Non-pigmented ciliary epithelial cell (primary cell): ENCODE results near the gene LHX3.

Experiments
- DNase-seq: peaks from one replicate; pipeline ENCODE4 v3.0.0-alpha.2; 2010; ENCODE audit warnings: low read depth

The LHX3 gene

DNA sequence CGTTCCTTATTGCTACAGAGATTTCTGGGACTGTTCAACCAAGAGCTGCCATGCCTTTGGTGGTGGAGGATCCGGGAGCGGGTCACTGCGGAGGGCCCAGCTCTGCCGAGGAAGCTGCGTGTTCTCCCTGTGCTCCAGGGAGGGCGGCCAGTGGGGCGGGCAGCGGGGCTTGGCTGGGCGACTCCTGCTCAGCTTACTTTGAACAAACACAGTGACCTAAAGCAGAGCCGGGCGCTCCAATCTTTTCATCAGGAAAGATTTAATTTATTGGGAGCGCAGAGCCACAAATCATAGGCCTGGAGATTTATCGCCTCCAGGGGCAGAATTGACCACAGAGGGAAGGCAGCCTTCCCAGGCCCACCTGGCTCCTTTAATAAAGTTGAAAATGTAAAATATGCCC, 27.7 kb downstream of the LHX3 start:
- DNase-seq = no peak

DNA sequence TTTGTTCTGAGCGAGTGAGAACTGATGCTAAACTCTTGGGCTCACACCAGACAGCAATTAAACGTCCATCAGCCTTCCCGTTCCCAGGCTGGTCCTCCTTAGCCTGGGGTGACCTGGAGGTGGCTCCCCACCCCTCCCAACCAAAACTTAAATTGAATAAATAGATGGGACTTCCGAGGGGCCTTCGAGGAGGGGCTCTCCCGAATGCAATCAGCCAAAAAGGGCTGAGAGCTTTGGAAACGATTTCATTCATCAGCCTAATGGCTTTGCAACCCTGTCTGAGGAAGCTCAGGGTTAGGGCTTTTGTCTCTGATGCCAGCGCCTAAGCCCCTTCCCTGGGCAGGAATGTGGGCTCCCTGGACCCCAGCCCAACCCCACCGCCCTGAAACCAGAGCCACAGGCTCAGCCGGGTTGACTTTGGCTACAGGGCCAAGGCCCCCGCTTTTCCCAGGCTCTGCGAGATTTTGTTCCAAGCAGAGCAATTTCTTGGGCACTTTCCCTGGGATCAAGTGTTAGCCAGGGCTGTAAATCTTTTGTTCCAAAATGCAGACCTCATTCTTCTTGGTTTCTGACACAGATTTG, 29.2 kb downstream of the LHX3 start:
- no peak for DNase-seq

DNA sequence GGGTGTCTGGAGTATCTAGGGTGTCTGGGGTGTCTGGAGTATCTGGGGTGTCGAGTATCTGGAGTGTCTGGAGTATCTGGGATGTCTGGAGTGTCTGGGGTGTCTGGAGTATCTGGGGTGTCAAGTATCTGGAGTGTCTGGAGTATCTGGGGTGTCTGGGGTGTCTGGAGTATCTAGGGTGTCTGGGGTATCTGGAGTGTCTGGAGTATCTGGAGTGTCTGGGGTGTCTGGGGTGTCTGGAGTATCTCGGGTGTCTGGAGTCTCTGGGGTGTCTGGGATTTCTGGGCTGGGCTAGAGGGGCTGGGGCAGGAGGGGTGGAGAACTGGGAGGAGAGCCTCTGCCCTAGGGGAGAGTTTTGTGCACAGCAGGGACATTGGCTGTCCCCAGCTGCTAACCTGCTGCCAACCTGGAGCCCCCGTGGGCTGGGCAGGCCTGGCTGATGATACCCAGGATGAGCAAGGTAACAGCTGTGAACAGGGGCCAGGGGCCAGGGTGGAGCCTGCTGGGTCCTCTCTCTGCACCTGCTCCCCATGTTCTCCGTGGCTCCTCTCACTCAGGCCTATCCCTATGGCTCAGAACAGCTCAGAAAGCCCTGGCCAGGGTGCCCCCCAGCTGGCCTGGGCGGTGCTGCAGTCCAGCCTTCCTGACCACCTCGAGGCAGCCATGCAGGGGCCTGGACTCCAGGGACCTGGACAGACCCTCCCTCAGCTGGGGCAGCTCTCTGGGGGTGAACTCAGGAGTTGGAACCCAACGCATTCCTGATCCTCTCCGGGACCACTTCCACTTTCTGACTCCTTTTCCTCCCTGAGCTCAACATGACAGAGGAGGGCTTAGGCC, 29.9 kb downstream of the LHX3 start:
- DNase-seq = no peak

DNA sequence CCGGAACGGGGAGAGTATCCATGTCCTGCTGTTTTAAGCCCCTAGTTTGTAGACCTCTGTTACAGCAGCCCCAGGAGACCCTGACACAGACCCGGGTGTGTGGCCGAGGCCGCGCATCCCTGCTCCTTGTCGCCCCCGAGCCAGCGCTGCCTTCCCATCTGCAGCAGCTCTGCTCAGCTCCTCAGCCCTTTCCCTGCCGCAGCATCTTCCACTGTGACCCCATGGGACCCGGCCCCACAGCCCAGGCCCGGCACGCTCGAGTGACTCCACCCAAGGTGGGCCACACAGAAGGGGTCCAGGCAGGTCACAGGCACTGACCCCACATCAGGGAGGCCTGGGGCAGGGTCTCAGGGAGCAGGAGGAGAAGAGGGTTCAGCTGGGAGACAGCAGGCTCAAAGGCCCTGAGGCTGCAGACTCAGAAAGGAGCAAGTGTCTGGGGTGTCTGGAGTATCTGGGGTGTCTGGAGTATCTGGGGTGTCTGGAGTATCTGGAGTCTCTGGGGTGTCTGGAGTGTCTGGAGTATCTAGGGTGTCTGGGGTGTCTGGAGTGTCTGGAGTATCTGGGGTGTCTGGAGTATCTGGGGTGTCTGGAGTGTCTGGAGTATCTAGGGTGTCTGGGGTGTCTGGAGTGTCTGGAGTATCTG, 31.2 kb downstream of the LHX3 start:
- DNase-seq = no peak

DNA sequence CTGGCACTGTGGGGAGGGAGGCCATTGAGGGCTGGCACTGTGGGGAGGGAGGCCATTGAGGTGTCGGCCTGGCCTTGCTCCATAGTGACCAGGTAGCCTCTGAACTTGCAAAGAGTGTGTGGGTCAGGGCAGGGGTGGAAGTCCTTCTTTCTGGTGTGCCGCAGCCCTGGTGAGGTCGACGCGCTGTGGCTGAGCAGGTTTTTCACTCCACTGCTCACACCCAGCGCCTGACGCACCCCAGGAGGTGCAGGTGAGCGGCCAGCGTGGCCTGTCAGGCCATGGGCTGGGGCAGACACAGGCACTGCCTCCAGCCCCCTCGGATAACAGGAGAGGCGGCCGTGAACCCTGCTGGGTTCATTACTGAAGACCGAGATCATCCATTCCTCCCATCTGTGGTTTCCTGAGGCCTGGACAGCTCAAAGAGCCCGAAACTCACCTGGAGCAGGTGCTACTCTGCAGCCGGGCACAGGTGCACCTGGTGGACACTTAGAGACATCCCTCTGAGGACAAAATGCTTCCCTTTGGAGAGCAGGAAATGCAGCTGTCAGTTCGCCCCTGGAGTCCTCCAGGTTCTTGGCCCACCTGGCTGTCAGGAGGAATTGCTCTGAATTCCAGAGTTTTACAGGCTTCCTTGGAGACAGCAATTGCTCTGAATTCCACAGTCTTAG, 32.4 kb downstream of the LHX3 start:
- DNase-seq = no peak

DNA sequence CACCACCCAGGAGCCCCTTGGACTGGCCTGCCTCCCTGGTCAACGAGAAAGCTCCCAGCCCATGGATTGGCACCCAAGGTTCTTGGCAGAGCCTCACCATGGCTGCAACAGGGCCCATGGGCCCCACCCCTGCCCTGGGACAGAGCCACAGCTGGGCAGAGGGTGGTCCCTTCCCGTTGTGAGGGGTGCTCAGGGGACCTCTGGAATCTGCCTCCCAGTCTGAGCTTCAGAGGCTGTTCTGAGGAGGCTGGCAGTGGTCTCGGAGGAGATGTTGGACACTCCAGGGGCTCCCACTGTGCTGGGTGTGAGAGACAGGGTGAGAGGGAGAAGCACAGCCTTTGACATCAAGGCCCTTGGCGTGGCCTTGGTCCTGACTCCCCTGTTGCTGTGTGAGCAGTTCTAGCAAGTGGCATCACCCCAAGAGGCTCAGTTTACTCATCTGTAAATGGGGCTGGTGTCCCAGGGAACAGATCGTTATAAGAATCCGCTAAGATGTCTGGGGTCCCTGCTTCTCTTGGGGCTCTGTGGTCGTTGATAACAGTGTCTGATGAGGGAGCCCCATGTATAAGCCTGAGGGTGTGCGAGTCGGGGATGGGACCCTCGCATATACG, 33.0 kb downstream of the LHX3 start:
- DNase-seq = no peak

DNA sequence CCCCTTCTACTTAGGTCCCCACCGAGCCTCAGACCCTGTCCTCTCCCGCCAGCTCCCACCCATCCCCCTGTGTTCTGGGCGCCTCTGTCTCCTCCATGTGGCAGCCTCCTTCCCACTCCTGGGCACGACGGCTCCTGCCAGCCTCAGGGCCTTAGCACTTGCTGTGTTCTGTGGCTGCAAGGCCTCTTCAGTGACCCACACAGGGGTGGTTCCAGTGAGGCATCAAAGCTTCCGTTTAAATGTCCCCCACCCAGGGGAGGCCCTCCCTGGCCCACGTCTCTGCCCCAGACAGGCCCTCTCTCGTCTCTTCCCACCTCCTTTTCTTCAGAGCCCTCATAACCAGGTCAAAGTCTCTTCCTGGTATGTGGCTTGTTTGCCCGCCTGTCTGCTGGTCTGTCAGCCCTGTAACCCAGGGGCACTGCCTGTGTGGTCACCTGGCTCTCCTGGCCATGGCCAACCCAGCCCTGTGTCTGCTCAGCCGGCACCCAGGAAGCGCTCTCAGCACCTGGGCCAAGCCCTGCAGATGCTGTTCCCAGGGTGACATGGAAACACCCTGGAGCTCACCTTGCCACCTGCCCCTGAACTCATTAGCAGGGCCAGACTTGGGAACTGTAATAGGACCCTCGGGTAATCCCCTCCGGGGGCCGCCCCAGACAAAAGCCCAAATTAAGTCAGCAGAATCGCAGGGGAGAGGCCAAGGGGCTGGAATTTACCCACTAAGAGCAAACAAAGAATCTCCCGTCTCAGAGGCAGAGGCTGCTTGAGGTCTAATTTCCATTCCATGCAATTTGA, 33.7 kb downstream of the LHX3 start:
- DNase-seq = no peak

DNA sequence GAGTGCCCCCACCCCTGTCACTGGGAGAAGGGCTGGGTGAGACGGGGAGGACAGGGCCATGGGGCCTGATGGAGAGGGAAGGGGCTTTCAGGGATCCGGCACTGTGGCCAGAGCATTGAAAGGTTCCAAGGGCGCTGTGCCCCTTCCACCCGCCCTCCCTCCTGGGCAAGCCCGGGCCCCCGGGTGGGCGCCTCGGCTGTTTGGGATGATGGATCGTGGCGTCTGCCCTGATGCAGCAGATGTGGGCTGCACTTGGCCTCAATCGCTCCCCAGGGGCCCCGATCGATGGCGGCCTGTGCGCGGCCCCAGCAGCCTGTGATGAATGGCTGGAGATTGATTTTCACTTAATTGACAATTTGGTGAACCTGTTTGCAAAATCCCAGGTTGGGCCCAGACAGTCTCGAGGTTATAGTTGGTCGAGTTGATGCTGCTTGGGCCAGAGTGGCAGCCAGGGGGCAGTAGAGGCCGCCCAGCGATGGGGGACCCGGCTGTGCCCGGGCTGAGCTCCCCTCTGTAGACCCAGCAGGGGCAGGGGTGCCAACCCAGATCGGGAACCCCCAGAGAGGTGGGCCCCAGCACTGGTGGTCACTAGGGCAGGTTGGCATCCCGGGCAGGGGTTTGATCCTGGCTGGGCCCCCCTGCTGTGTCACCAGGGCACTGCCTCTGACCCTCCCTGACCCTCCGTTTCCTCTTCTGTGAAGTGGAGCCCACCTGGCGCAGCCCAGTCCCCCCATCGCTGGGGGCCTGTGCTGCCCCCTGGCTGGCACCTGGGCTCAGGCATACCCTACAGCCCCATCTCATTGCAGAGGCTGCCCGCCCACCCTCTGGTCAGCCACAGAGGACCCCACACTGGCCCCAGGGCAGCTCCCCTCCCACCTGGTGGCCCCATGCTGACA, 34.7 kb downstream of the LHX3 start:
- no peak for DNase-seq

DNA sequence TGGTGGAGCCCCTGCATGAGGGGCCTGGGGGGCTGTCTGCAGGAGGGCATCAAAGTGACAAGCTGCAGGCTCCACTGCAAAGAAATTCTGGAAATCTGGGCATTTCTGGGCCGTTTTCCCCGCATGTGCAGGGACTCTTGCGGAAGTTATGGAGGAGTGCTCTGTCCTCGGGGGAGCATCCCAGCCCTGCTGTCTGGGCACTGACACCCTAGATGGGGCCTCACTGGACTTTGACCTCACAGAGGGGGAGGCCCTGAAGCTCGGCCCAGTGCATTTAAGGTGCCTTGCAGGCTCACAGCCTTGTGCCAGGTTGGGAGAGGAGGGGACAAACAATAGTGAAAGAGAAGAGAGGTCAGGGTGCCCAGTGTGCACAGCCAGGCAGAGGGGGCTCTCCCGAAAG, 35.4 kb downstream of the LHX3 start:
- no peak for DNase-seq

DNA sequence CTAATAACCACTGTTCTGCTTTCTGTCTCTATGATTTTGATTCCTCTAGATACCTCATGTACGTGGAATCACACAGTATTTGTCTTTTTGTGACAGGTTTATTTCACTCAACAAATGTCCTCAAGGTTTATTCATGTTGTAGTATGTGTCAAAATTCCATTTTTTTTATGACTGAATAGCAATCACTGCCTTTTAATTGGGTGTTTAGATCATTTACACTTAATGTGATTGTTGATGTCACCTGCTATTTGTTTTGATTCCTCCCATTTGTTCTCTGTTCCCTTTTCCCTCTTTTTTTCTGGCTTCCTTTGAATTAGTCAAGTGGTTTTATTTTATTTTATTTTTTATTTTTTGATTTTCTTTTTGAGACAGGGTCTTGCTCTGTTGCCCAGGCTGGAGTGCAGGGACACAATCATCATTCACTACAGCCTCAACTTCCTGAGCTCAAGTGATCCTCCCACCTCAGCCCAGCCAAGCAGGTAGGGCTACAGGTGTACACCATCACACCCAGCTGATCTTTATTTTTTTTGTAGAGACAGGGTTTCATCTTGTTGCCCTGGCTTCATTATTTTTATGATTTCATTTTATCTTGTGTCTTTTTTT, 41.6 kb downstream of the LHX3 start:
- DNase-seq = no peak

DNA sequence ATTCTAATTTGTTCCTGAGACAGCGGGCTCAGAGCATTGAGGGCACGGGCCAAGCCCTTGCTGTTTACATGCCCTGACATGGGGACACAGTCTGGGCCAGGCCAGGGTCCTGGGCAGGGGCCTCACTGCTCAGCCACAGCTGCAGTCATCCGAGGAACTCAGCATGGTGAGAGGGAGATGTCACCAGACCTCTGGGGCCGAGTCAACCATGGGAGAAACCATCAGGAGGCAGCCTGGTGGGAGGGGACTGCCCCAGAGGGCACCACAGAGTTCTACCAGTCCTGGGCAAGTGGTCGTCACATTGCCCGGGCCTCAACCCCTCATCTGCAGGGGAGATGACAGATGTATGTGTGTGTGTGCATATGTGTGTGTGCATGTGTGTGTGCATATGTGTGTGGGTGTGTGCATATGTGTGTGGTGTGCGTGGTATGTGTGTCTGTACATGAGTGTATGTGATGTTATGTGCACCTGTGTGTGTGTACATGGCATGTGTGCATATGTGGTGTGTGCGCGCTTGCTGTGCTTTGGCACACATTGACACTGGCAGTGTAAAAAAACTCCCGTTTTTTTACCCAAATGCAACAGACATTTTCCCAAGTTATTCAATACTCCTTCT, 43.8 kb downstream of the LHX3 start:
- DNase-seq = no peak

DNA sequence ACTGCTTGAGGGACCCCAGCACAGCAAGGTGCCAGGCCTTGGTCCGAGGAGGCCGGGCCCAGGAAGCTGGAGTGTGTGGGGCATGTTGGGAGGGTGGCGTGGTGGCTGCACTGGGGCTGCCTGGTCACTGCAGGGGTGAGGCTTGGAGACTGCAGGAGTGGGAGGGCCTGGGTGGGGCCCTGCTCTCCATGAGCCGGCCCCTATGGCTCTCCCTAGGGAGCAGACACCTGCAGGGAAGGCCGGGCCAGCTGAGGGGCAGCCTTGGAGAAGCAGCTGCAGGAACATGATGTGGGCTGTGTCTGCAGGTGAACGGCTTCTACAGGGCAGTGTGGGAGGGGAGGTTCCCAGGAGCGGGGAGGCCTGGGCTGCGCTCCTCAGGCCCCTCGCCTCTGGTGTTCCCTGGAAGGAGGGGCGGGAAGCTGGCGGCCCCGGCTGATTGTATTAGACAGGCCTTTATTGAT, 44.5 kb downstream of the LHX3 start:
- DNase-seq = no peak

DNA sequence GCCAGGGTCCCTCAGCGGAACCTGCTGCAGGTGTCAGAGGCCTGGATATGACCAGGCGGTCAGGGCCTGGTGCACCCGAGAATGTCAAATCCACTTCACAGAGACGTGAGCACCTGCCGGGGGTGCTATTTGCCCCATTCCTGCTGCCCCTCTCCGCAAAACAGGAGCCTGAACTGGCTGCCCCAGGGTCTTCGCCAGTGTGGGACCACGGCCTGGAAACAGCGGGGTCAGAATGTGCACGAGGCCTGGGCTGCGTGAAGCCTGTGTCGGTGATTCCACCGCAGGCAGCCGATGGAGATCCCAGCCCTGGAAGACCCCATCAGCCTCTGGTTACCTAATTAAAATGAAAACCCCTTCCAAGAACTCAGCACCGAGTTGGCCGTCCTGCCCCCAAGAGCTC, 45.1 kb downstream of the LHX3 start:
- no peak for DNase-seq

DNA sequence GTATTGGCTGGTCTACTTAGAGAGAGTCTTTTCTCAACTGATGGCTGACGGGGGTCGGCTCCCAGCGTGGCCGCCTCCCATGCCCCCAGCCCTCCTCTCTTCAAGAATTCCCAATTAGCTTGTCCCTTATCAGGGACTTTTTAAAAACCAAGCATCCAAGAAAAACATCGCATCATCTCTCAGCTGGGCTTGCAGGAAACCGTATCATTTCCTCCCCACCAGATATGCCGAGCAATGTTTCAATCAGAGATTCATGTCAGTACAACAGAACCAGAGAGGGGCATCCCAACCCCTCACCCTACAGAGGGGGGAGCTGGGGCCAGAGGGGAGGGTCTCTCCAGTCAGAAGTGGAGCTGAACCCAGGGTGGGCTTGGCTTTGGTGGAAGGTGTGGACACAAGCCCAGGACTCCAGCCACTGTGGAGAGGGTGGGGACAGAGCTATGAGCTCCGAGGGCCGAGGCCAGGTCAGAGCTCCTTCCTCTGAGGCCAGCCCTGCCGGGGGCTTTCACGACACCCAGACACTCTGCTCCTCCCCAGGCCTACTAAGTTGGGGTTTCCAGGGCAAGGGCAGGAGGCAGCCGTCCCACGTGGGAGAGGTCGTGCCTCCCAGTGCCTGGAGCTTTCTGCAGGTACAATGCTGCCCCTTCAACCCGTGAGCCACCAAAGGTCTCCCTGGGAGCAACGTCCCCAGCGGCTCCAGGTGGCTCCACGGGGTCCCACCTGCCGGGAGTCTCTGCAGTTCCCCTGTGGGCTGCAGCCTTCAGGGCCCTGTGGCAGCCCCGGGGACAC, 47.3 kb downstream of the LHX3 start:
- no peak for DNase-seq

DNA sequence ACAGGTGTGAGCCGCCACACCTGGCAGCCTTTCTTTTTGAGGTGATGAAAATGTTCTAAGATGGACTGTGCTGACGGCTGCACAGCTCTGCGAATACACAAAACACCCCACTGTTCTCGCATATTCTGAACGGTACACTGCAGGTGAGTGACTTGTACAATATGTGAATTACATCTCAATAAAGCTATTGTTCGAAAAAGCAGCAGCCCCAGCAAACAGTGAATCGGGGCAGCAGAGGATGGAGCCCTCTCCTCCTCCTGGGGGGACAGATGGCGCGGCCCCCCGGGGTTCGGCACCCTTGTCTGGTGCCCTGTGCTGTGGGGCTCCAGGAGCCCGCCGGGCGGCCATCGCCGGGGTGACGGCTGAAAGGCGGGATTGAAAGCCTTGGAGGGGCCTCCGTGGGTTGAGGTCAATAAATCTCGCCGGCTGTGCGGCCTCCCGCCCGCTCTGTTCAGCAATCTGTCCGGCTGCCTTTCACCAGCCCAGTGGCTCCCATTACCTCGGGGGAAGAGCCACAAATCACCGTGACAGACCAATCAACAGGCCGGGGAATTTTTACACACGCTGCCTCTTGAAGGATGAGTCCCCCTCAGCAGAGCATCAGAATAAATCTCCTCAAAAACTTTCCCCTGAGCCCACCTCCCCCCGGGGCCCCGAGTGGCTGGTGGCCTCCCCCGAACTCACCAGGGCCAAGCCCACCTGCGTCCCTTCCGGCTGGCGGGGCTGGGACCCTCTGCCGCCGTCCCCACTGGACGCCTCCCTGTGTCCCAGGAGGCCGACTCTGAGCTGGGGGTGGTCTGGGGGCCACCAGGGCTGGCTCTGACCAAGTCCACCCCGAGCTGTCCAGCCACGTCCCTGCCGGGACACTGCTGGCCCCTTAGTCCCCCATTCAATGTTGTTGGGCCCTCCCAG, 48.5 kb downstream of the LHX3 start:
- DNase-seq = no peak

DNA sequence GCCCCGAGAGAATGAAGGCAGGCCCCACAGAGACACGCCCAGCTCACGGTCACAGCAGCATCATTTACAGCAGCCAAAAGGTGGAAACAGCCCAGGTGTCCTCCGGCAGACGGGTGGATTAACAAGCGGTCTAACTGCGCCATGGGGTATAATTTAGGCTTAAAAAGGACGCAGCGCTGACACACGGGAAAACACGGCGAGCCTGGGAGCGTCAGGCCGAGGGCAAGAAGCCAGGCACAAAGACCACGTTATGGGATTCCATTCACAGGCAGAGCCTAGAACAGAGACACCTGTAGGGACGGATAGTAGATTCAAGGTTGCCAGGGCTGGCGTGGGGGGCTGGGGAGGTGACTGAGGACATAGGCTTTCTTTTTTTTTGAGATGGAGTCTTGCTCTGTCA, 49.4 kb downstream of the LHX3 start:
- DNase-seq = no peak

DNA sequence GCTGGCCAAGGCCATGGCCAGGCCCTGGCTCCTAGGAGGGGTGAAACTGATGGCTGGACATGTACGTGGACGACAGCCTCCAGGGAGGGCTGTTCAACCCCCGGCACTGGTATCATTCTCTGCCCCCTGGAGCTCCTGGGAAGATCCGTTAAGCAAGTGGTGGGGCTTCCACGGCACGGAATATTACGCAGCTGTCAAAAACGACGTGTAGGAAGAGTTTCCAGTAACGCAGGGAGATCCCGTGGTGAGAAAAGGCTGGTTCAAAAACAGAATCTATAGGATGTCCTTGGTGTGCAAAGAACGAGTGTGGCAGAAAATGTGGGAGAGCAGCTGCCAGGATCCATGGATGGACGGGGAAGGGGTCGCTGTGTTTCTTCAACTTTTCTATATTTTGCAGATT, 50.0 kb downstream of the LHX3 start:
- DNase-seq = no peak
